SK-N-SH (cell line): ENCODE results near the gene KCNJ4. TPM values are rescaled to one million over a fixed set of nuclear protein-coding genes. Genes with fewer than 3 reads are reported as not detected.
"Not testable (repeated sequence)": the region's sequence is repeated elsewhere in the genome, so short reads cannot be mapped to it uniquely, and the experiment has no call there.

ENCODE experiments used
- CTCF ChIA-PET: fragments of 300-600, 350-600 bp; formaldehyde crosslinking; extraction: SDS; loops from one replicate; lab custom pipeline; 2021; lab: Yijun Ruan, JAX
- POLR2A ChIA-PET: fragments of 350-600 bp; sonication (Branson Sonifier 250); formaldehyde crosslinking; extraction: SDS; loops from one replicate; lab custom pipeline; 2020; ENCODE audit warnings: antibody characterized with exemption, inconsistent platforms; lab: Yijun Ruan, JAX
- DNase-seq: peaks from one replicate; pipeline ENCODE4 v3.0.0; 2012
- H2AFZ ChIP-seq: fragments of 200-600 bp; sonication (generic); 2 replicates; pipeline ENCODE4 v1.8.1; 2016; ENCODE audit warnings: antibody characterized with exemption, mild to moderate bottlenecking, low read depth
- H3F3A ChIP-seq: fragments of 200-600 bp; sonication (generic); replicated peaks from 2 replicates; pipeline ENCODE3; 2016; ENCODE audit warnings: antibody characterized with exemption, mild to moderate bottlenecking; ENCODE audit not compliant: insufficient read depth
- H3K27ac ChIP-seq, 2 experiments: fragments of 200-500 bp in 1 of 2; fragments of 200-600 bp in 1 of 2; sonication (Bioruptor generic) in 1 of 2; sonication (generic), shearing (Covaris generic) in 1 of 2; 2 replicates each; pipeline versions ENCODE4 v1.5.1 to v1.6.1; 2014 to 2016; ENCODE audit warnings: low read depth in 2 of 2, inconsistent platforms in 1 of 2, low read length in 1 of 2, mild to moderate bottlenecking in 1 of 2, mixed read lengths in 1 of 2
- H3K27me3 ChIP-seq: fragments of 200-600 bp; sonication (generic), shearing (Covaris generic); 2 replicates; pipeline ENCODE4 v1.6.1; 2016; ENCODE audit warnings: mixed run types; ENCODE audit not compliant: insufficient read depth
- H3K36me3 ChIP-seq, 2 experiments: fragments of 200-500 bp in 1 of 2; fragments of 200-600 bp in 1 of 2; sonication (Bioruptor generic) in 1 of 2; sonication (generic) in 1 of 2; replicated peaks in 1 of 2; 2 replicates each; pipeline versions ENCODE3 to v1.5.1; 2014 to 2016; ENCODE audit warnings: low read length in 1 of 2, mild to moderate bottlenecking in 1 of 2; ENCODE audit not compliant: insufficient read depth in 2 of 2, control insufficient read depth in 1 of 2
- H3K4me1 ChIP-seq, 2 experiments: fragments of 200-500 bp in 1 of 2; fragments of 200-600 bp in 1 of 2; sonication (Bioruptor generic) in 1 of 2; sonication (generic), shearing (Covaris generic) in 1 of 2; 2 replicates each; pipeline versions ENCODE4 v1.5.1 to v1.6.1; 2014 to 2016; ENCODE audit warnings: low read depth in 1 of 2, low read length in 1 of 2, mixed run types in 1 of 2; ENCODE audit not compliant: insufficient read depth in 2 of 2, control insufficient read depth in 1 of 2
- H3K4me2 ChIP-seq: fragments of 200-600 bp; sonication (generic), shearing (Covaris generic); 2 replicates; pipeline ENCODE4 v1.6.1; 2017; ENCODE audit warnings: mixed run types
- H3K4me3 ChIP-seq, 2 experiments: fragments of 200-500 bp in 1 of 2; fragments of 200-600 bp in 1 of 2; sonication (Bioruptor generic) in 1 of 2; sonication (generic), shearing (Covaris generic) in 1 of 2; 2 replicates each; pipeline versions ENCODE4 v1.5.1 to v1.8.1; 2014 to 2016; ENCODE audit warnings: low read depth in 2 of 2, inconsistent platforms in 1 of 2, low read length in 1 of 2, mild to moderate bottlenecking in 1 of 2, mixed read lengths in 1 of 2, moderate library complexity in 1 of 2
- H3K79me2 ChIP-seq: fragments of 200-600 bp; sonication (generic); 2 replicates; pipeline ENCODE4 v1.8.1; 2017; ENCODE audit warnings: mild to moderate bottlenecking; ENCODE audit not compliant: insufficient read depth
- H3K9ac ChIP-seq: fragments of 200-600 bp; sonication (generic); 2 replicates; pipeline ENCODE4 v1.6.1; 2017; ENCODE audit warnings: mixed run types
- H3K9me2 ChIP-seq: fragments of 200-600 bp; sonication (generic); 2 replicates; pipeline ENCODE4 v1.6.1; 2017; ENCODE audit warnings: mixed run types
- H3K9me3 ChIP-seq: fragments of 200-600 bp; sonication (generic); 2 replicates; pipeline ENCODE4 v1.6.1; 2017; ENCODE audit warnings: mixed run types, mild to moderate bottlenecking, moderate library complexity
- H4K20me1 ChIP-seq: fragments of 200-600 bp; sonication (generic); 2 replicates; pipeline ENCODE4 v1.6.1; 2017; ENCODE audit warnings: mild to moderate bottlenecking, mixed run types; ENCODE audit not compliant: insufficient read depth
- EP300 ChIP-seq, 2 experiments: IDR thresholded peaks; 2 replicates each; pipeline versions ENCODE4 v1.4.0 to v1.6.1; 2012; ENCODE audit warnings: borderline replicate concordance in 1 of 2, low read depth in 1 of 2, low read length in 1 of 2
- EZH2phosphoT487 ChIP-seq: fragments of 200-600 bp; sonication (generic); IDR thresholded peaks from 2 replicates; pipeline ENCODE4 v1.6.1; 2017; ENCODE audit warnings: low read depth, mixed run types, mild to moderate bottlenecking, antibody characterized with exemption, moderate library complexity, borderline replicate concordance
- FOXJ3 ChIP-seq: sonication (generic); formaldehyde crosslinking; IDR thresholded peaks from 2 replicates; pipeline ENCODE4 v1.5.1; 2020; ENCODE audit warnings: mild to moderate bottlenecking, missing genetic modification reagents
- FOXM1 ChIP-seq: IDR thresholded peaks from 2 replicates; pipeline ENCODE4 v1.4.0; 2012; ENCODE audit warnings: low read depth, mild to moderate bottlenecking
- POLR2AphosphoS5 ChIP-seq: IDR thresholded peaks from 2 replicates; pipeline ENCODE4 v1.6.1; 2012; ENCODE audit warnings: low read depth, low read length
- RCOR1 ChIP-seq: fragments of 150-350 bp; IDR thresholded peaks from 2 replicates; pipeline ENCODE4 v1.6.1; 2017; ENCODE audit warnings: antibody characterized with exemption, low read length
- RXRA ChIP-seq: IDR thresholded peaks from 2 replicates; pipeline ENCODE4 v1.4.0; 2012; ENCODE audit warnings: low read depth, mild to moderate bottlenecking, borderline replicate concordance
- TAF1 ChIP-seq: IDR thresholded peaks from 2 replicates; pipeline ENCODE4 v1.6.1; 2012; ENCODE audit warnings: low read depth, mild to moderate bottlenecking, low read length, moderate library complexity, borderline replicate concordance
- TEAD4 ChIP-seq: IDR thresholded peaks from 2 replicates; pipeline ENCODE4 v1.4.0; 2012; ENCODE audit warnings: mild to moderate bottlenecking, borderline replicate concordance; ENCODE audit not compliant: insufficient read depth
- YY1 ChIP-seq: IDR thresholded peaks from 2 replicates; pipeline ENCODE4 v1.4.0; 2012; ENCODE audit warnings: low read depth, mild to moderate bottlenecking
- WGBS: methylation state at CpG from one replicate; pipeline ENCODE4 v1.1.6; 2017; ENCODE audit warnings: low lambda C conversion rate; 5-methylcytosine and 5-hydroxymethylcytosine counted together
- polyA plus RNA-seq, 3 experiments: library from polyadenylated mRNA; depleted of rRNA; stranded (reverse); fragments of >200 nt; gene quantifications; 2 replicates each; pipeline ENCODE4 v1.2.3, GENCODE V29; 2012
- TF ChIP-seq, protein P1 (sequence below): fragments of 150-350 bp; IDR thresholded peaks from 2 replicates; pipeline ENCODE4 v1.6.1; 2016; ENCODE audit warnings: mild to moderate bottlenecking, low read depth, low read length
- TF ChIP-seq, protein P2 (sequence below): IDR thresholded peaks from 2 replicates; pipeline ENCODE4 v1.4.0; 2012; ENCODE audit warnings: low read depth, borderline replicate concordance
- TF ChIP-seq, protein P3 (sequence below): fragments of 150-350 bp; IDR thresholded peaks from 2 replicates; pipeline ENCODE4 v1.6.1; 2017; ENCODE audit warnings: antibody characterized with exemption, low read length, low read depth, borderline replicate concordance
- TF ChIP-seq, protein P4 (sequence below): IDR thresholded peaks from 2 replicates; pipeline ENCODE4 v1.4.0; 2012; ENCODE audit warnings: low read depth

Gene KCNJ4
- polyA plus RNA-seq, 1 of the 3 experiments (the other 2 are of a cell fraction): not detected

GRCh38 chr22:38401336-38402084, 53.5 kb downstream of the KCNJ4 start (continued):
- TF ChIP-seq EZH2phosphoT487 (no peak), POLR2AphosphoS5 (no peak), FOXM1 (no peak), TEAD4 (no peak), FOXJ3 (CRISPR knock-in tag) (no peak), RXRA (no peak), EP300 (IDR thresholded peaks at IDR 0.05; ENCODE audit: borderline replicate concordance in 1 of 2, low read depth in 1 of 2, low read length in 1 of 2) (no peak)
- TF ChIP-seq, protein P1, sequence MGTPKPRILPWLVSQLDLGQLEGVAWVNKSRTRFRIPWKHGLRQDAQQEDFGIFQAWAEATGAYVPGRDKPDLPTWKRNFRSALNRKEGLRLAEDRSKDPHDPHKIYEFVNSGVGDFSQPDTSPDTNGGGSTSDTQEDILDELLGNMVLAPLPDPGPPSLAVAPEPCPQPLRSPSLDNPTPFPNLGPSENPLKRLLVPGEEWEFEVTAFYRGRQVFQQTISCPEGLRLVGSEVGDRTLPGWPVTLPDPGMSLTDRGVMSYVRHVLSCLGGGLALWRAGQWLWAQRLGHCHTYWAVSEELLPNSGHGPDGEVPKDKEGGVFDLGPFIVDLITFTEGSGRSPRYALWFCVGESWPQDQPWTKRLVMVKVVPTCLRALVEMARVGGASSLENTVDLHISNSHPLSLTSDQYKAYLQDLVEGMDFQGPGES: no peak

DNA sequence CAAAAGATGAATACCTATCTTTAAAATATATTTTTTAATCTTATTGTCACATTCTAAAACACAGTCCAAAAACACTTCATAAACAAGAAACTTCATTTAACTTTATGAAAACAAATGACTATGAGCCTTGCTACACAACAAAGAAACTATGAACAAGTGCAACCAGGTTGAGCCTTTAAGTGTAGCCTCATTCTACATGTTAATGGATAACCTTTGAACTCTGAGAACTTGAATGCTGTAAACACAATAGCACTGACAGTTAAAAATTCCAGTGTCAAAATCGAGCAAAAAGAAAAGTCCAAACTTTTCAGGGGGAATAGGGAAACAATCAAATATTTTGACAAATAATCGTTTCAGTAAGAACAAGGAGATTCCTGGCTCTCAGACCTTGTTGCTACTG, 54.7 kb downstream of the KCNJ4 start:
- H4K20me1 ChIP-seq, H2AFZ ChIP-seq, H3K27ac ChIP-seq, H3F3A ChIP-seq, CTCF ChIA-PET, H3K36me3 ChIP-seq, H3K9me2 ChIP-seq, H3K9ac ChIP-seq, H3K4me2 ChIP-seq, H3K4me3 ChIP-seq, H3K27me3 ChIP-seq, POLR2A ChIA-PET, H3K4me1 ChIP-seq, H3K9me3 ChIP-seq, DNase-seq: not testable (repeated sequence)
- peaks cover 13% of the 10 kb centered on the region for H3K79me2 ChIP-seq
- 75% methylated on average over 2 of the region's 2 CpGs for WGBS

- H3K79me2 ChIP-seq: peaks cover 13% of the 10 kb centered on the region
- no peaks in the 10 kb centered on the region for H3K9me3 ChIP-seq
- H3K27me3 ChIP-seq: no peaks in the 10 kb centered on the region
- no peaks in the 10 kb centered on the region for H3K36me3 ChIP-seq
- peaks cover 3% of the 10 kb centered on the region for H3F3A ChIP-seq
- peak overlapping the region in 1 of 2 experiments; percentile 61; a peak in 3 of 4 replicates for H3K4me3 ChIP-seq
- WGBS: 0% methylated on average over 4 of the region's 102 CpGs
- no peaks in the 10 kb centered on the region for H4K20me1 ChIP-seq
- no peaks in the 10 kb centered on the region for H3K9me2 ChIP-seq
- H3K4me1 ChIP-seq: no peaks in the 10 kb centered on the region; a peak in 2 of 4 replicates
- H3K27ac ChIP-seq: peak overlapping the region in 1 of 2 experiments; percentile 60; a peak in 1 of 4 replicates
- CTCF ChIA-PET: no interaction called here
- H3K4me2 ChIP-seq: no peak overlapping the region; the same call in 1 of the 2 replicates
- peak overlapping the region; percentile 62; the same call in 1 of the 2 replicates for H3K9ac ChIP-seq
- H2AFZ ChIP-seq: no peak overlapping the region
- POLR2A ChIA-PET: interaction anchor here (0.7 to 1.0 kb wide), 2 partner anchors 12 to 370 kb away, joined by 3 read pairs; no protein-coding TSS in a partner anchor
- DNase-seq: peak; percentile 87
- TF ChIP-seq YY1 (no peak), RCOR1 (no peak), FOXJ3 (CRISPR knock-in tag) (no peak), EP300 (IDR thresholded peaks at IDR 0.05; ENCODE audit: borderline replicate concordance in 1 of 2, low read depth in 1 of 2, low read length in 1 of 2) (no peak), POLR2AphosphoS5 (no peak), TAF1 (peak; percentile 43; the same call in 1 of the 2 replicates)
- TF ChIP-seq, protein P2, sequence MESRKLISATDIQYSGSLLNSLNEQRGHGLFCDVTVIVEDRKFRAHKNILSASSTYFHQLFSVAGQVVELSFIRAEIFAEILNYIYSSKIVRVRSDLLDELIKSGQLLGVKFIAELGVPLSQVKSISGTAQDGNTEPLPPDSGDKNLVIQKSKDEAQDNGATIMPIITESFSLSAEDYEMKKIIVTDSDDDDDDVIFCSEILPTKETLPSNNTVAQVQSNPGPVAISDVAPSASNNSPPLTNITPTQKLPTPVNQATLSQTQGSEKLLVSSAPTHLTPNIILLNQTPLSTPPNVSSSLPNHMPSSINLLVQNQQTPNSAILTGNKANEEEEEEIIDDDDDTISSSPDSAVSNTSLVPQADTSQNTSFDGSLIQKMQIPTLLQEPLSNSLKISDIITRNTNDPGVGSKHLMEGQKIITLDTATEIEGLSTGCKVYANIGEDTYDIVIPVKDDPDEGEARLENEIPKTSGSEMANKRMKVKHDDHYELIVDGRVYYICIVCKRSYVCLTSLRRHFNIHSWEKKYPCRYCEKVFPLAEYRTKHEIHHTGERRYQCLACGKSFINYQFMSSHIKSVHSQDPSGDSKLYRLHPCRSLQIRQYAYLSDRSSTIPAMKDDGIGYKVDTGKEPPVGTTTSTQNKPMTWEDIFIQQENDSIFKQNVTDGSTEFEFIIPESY: no peak
- TF ChIP-seq, protein P3, sequence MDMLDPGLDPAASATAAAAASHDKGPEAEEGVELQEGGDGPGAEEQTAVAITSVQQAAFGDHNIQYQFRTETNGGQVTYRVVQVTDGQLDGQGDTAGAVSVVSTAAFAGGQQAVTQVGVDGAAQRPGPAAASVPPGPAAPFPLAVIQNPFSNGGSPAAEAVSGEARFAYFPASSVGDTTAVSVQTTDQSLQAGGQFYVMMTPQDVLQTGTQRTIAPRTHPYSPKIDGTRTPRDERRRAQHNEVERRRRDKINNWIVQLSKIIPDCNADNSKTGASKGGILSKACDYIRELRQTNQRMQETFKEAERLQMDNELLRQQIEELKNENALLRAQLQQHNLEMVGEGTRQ: no peak
- TF ChIP-seq, protein P1: no peak
- TF ChIP-seq, protein P4, sequence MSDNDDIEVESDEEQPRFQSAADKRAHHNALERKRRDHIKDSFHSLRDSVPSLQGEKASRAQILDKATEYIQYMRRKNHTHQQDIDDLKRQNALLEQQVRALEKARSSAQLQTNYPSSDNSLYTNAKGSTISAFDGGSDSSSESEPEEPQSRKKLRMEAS: no peak
These were observed 56.2 kb downstream of the KCNJ4 start for GRCh38 chr22:38398609-38399461.
